GM12873 (cell line): Measurements from ENCODE around the gene PTBP2.

Experiments used
- TF ChIP-seq, protein P1 (sequence below): IDR thresholded peaks from 2 replicates; pipeline ENCODE4 v1.5.1; 2012; ENCODE audit warnings: low read depth, mild to moderate bottlenecking, moderate library complexity, low read length, control low read depth; ENCODE audit not compliant: insufficient read depth; ENCODE audit errors: missing control alignments

The PTBP2 gene

DNA sequence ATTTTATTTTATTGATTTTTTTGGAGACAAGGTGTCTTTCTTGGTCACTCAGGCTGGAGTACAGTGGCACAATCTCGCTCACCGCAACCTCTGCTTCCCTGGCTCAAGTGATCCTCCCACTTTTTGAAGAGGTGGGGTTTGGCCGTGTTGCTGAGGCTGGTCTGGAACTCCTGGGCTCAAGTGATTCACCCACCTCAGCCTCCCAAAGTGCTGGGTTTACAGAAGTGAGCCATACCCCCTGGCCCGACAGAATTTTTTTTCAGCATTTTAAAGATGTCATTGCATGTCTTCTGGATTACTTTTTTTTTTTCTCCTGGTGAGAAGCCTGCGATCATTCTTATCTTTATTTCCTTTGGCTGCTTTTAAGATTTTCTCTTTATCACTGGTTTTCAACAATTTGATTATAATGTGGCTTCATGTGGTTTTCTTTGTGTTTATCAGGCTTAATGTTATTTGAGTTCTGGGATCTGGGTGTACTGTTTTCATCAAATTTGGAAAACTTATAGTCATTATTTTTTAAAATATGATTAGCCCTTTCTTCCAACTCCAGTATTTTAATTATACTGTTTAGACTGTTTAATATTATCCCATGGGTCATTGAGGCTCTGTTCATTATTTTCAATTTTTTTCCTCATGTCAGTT, 23.1 kb upstream of the PTBP2 start:
- TF ChIP-seq, protein P1, sequence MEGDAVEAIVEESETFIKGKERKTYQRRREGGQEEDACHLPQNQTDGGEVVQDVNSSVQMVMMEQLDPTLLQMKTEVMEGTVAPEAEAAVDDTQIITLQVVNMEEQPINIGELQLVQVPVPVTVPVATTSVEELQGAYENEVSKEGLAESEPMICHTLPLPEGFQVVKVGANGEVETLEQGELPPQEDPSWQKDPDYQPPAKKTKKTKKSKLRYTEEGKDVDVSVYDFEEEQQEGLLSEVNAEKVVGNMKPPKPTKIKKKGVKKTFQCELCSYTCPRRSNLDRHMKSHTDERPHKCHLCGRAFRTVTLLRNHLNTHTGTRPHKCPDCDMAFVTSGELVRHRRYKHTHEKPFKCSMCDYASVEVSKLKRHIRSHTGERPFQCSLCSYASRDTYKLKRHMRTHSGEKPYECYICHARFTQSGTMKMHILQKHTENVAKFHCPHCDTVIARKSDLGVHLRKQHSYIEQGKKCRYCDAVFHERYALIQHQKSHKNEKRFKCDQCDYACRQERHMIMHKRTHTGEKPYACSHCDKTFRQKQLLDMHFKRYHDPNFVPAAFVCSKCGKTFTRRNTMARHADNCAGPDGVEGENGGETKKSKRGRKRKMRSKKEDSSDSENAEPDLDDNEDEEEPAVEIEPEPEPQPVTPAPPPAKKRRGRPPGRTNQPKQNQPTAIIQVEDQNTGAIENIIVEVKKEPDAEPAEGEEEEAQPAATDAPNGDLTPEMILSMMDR, result no peak

DNA sequence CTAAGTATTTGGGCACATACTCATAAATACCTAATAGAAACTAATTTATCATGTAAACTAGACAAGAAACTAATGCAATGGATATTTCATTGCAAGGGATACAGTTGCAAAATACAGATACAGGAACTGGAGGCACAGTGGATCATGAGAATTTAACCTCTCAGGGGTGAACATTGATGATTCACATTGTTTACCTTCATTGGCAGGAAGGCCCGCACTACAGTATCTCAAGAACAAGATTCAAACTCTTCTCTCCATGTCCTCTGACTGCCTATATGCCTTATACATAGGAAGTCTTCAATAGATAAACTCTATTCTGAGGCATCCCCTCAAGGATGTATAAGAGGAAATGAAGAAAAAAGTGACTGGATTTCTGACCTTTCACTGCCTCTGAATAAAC, 18.4 kb upstream of the PTBP2 start:
- TF ChIP-seq, protein P1, result no peak

DNA sequence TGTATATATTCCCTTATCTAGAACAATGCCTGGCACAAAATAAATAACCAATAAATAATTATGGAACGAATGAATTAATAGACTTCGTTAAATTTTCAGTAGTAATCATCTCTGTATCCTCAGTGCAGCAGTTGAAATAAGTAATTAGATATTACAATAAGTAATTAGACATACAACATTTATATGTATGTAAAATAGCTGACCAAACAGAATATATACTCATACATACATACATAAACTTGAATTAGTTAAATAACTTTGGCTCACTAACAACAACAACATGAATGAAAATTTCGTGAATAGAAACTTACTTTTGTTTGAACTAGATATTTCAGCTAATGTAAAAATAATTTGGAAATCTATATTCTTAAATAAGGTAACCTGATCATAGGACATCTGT, 14.6 kb upstream of the PTBP2 start:
- TF ChIP-seq, protein P1, result no peak

DNA sequence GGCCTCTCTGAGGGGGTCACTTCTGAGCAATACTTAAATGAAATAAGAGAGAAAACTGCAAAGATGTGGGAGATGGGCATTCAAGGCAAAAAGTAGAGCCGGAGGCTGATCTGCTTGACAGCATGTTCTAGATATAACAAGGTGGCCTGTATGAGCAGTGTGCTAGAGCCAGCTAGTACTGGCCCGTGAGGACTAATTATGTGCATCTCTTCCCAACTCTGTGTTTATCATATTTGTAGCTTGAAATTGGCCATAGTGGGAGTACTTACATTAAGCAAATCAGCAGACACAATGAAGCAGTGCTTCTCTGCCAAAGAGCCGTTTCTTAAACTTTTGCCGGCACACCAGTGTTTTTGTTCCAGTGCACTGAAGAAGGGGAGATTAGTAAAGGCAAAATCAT, 13.1 kb upstream of the PTBP2 start:
- TF ChIP-seq, protein P1, result no peak

DNA sequence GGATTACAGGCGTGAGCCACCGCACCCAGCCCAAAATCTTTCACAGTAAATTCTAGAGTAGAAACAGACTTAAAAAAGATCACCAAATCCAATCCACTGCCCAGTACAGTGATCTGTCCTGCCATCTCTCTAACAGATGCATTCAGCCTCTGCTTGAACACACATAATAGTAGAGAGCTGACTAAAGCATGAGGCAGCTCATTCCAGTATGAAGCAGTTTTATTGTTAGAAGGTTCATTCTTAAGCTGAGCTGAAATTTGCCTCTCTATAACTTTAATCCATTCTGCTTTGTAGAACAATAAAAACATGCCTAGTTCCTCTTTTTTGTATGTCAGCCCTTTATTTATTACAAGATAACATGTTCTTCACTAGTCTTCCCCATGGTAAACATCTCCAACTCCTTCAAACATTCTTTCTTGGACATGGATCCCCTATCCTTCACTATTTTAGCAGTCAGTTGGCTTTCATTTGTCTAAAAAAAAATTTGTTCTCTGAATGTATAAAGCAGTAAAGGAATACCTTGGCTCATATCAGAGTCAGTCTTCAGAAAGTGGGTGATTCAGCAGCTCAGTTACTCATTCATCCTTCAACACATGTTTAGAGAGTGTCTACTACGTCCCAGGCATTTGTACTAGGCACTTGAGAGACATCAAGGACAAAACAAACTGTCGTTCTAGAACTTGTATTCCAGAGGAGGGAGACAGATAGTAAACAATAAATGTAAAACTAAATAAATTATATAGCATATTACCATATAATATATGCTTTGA, 10.7 kb upstream of the PTBP2 start:
- TF ChIP-seq, protein P1, result no peak

DNA sequence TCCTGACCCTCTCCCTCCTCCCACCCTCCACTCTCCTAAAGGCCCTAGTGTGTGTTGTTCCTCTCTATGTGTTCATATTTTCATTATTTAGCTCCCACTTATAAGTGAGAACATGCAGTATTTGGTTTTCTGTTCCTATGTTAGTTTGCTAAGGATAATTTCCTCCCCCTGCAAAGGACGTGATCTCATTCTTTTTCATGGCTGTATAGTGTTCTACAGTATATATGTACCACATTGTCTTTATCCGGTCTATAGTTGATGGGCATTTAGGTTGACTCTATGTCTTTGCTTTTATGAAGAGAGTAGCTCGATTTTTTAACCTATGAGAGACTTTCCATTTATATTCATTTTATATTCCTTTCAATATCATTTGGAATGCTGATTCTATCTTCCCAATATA, 7.9 kb upstream of the PTBP2 start:
- TF ChIP-seq, protein P1, result no peak

DNA sequence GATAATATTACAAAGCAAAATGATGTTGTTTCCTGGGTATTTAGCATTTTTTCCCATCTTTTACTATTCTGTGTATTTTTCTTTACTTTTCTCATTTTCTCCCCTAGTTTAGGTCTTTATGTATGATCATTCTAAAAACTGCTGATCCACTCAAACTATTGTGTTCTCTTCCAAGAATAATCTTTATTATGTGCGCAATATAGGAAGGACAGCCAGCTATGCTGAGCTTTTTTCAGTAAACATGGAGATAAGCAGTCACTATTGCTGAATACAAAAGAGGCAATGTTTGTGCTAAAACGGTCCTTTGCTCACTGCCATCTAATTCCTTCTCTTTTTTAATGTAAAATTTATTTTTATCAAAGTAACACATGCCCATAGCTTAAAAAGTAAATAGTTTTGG, 6.7 kb upstream of the PTBP2 start:
- TF ChIP-seq, protein P1, result no peak
